Parathyroid adenoma (tissue), 2 donors: ENCODE results near the gene NKX1-2.

Experiments
- H2AFZ ChIP-seq: fragments of 300-600 bp; sonication (generic); one replicate; pipeline ENCODE4 v1.7.0; 2017; ENCODE audit warnings: antibody characterized with exemption, mild to moderate bottlenecking
- H3K27ac ChIP-seq: fragments of 300-600 bp; sonication (generic); one replicate; pipeline ENCODE4 v1.7.0; 2017
- H3K27me3 ChIP-seq: fragments of 300-600 bp; sonication (generic); one replicate; pipeline ENCODE4 v1.7.0; 2017; ENCODE audit warnings: low read length; ENCODE audit not compliant: control insufficient read depth, insufficient read depth
- H3K36me3 ChIP-seq: fragments of 300-600 bp; sonication (generic); one replicate; pipeline ENCODE4 v1.7.0; 2017; ENCODE audit warnings: low read length; ENCODE audit not compliant: control insufficient read depth, insufficient read depth
- H3K4me1 ChIP-seq: fragments of 300-600 bp; sonication (generic); one replicate; pipeline ENCODE4 v1.7.0; 2017; ENCODE audit warnings: control low read depth
- H3K4me2 ChIP-seq: fragments of 300-600 bp; sonication (generic); one replicate; pipeline ENCODE4 v1.7.0; 2017; ENCODE audit warnings: low read length
- H3K4me3 ChIP-seq: fragments of 300-600 bp; sonication (generic); one replicate; pipeline ENCODE4 v1.7.0; 2017; ENCODE audit warnings: low read depth, low read length
- H3K79me2 ChIP-seq: fragments of 300-600 bp; sonication (generic); one replicate; pipeline ENCODE4 v1.7.0; 2017; ENCODE audit warnings: control low read depth
- H3K9ac ChIP-seq: fragments of 300-600 bp; sonication (generic); one replicate; pipeline ENCODE4 v1.7.0; 2017; ENCODE audit warnings: mild to moderate bottlenecking
- H3K9me3 ChIP-seq: fragments of 300-600 bp; sonication (generic); one replicate; pipeline ENCODE4 v1.7.0; 2017; ENCODE audit warnings: low read length; ENCODE audit not compliant: control insufficient read depth
- CTCF ChIP-seq: fragments of 300-600 bp; sonication (generic); IDR thresholded peaks from one replicate; pipeline ENCODE4 v1.7.0; 2017; ENCODE audit warnings: antibody characterized with exemption, mild to moderate bottlenecking
- donor health status: primary hyperparathyroidism.

Gene NKX1-2

GRCh38 chr10:124450012-124450782 lies at the start of gene NKX1-2:
Gene NKX1-2, minus strand, starts transcription at chr10:124450035. Its CDS starts 92 bp downstream, at chr10:124449943.
- Histone ChIP-seq H3K36me3 (no peaks in the 10 kb centered on the region), H3K27me3 (no peaks in the 10 kb centered on the region), H3K4me2 (no peak within 1 kb of the TSS), H3K9me3 (no peaks in the 10 kb centered on the region), H3K79me2 (no peaks in the 10 kb centered on the region), H3K4me3 (no peak within 1 kb of the TSS), H3K4me1 (no peaks in the 10 kb centered on the region), H2AFZ (no peak within 1 kb of the TSS), H3K9ac (no peak within 1 kb of the TSS), H3K27ac (no peak within 1 kb of the TSS)
- TF ChIP-seq CTCF = no peak

- H3K27ac ChIP-seq = no peak overlapping the region
- H3K79me2 ChIP-seq = no peaks in the 10 kb centered on the region
- H3K27me3 ChIP-seq = no peaks in the 10 kb centered on the region
- H3K4me2 ChIP-seq = no peak overlapping the region
- no peak overlapping the region for H2AFZ ChIP-seq
- no peaks in the 10 kb centered on the region for H3K36me3 ChIP-seq
- H3K4me3 ChIP-seq = no peak overlapping the region
- H3K9ac ChIP-seq = no peak overlapping the region
- TF ChIP-seq CTCF = no peak
- H3K9me3 ChIP-seq = no peaks in the 10 kb centered on the region
- no peaks in the 10 kb centered on the region for H3K4me1 ChIP-seq
Observed at GRCh38 chr10:124498056-124498455, 48.2 kb upstream of the NKX1-2 start.

GRCh38 chr10:124497196-124497881 lies 47.5 kb upstream of the NKX1-2 start:
- no peak for TF ChIP-seq CTCF
- no peak overlapping the region for H2AFZ ChIP-seq
- no peaks in the 10 kb centered on the region for H3K36me3 ChIP-seq
- no peak overlapping the region for H3K4me3 ChIP-seq
- no peaks in the 10 kb centered on the region for H3K27me3 ChIP-seq
- no peak overlapping the region for H3K27ac ChIP-seq
- H3K9me3 ChIP-seq = no peaks in the 10 kb centered on the region
- no peaks in the 10 kb centered on the region for H3K79me2 ChIP-seq
- no peak overlapping the region for H3K4me2 ChIP-seq
- no peak overlapping the region for H3K9ac ChIP-seq
- H3K4me1 ChIP-seq = no peaks in the 10 kb centered on the region

GRCh38 chr10:124496620-124497019 lies 46.8 kb upstream of the NKX1-2 start:
- no peak overlapping the region for H3K9ac ChIP-seq

More at GRCh38 chr10:124496620-124497019, 46.8 kb upstream of the NKX1-2 start:
- Histone ChIP-seq H3K9me3 (no peaks in the 10 kb centered on the region), H3K27me3 (no peaks in the 10 kb centered on the region), H3K4me1 (no peaks in the 10 kb centered on the region), H3K4me2 (no peak overlapping the region), H3K36me3 (no peaks in the 10 kb centered on the region), H3K79me2 (no peaks in the 10 kb centered on the region), H2AFZ (no peak overlapping the region), H3K4me3 (no peak overlapping the region), H3K27ac (no peak overlapping the region)
- TF ChIP-seq CTCF = no peak
